Lung (tissue), 16 donors: ENCODE data around the gene SPATC1L. TPM values are rescaled to one million over a fixed set of nuclear protein-coding genes. Genes with fewer than 3 reads are reported as not detected.
A peak's percentile ranks its signal among the peaks of the same experiment; 100 is the strongest.

Experiments used
- ATAC-seq: fragments of 200-7000 bp; cut with Tn5 transposase; one replicate; pipeline ENCODE4 v1.9.1; 2020; ENCODE audit warnings: moderate number of reproducible peaks; ENCODE audit not compliant: insufficient read depth, low FRiP score
- DNase-seq, 3 donors: peaks; one replicate each; pipeline ENCODE4 v3.0.0-alpha.2; 2013 to 2017
- H3K27ac ChIP-seq, 2 donors: one replicate each; pipeline ENCODE4 v1.5.1; 2013; ENCODE audit warnings: mild to moderate bottlenecking in 2 of 2, moderate library complexity in 2 of 2, control low read depth in 1 of 2, inconsistent platforms in 1 of 2, low read depth in 1 of 2, low read length in 1 of 2
- H3K27me3 ChIP-seq, 3 donors: one replicate each; pipeline ENCODE4 v1.5.1; 2013; ENCODE audit warnings: low read length in 2 of 3; ENCODE audit not compliant: control insufficient read depth in 3 of 3, insufficient read depth in 3 of 3
- H3K36me3 ChIP-seq, 4 donors: one replicate each; pipeline ENCODE4 v1.5.1; 2013; ENCODE audit warnings: low read length in 4 of 4, mild to moderate bottlenecking in 1 of 4, moderate library complexity in 1 of 4; ENCODE audit not compliant: control insufficient read depth in 4 of 4, insufficient read depth in 4 of 4
- H3K4me1 ChIP-seq, 5 donors: one replicate each; pipeline ENCODE4 v1.5.1; 2013; ENCODE audit warnings: low read length in 5 of 5, mild to moderate bottlenecking in 2 of 5, moderate library complexity in 1 of 5; ENCODE audit not compliant: control insufficient read depth in 5 of 5, insufficient read depth in 5 of 5
- H3K4me3 ChIP-seq: one replicate; pipeline ENCODE4 v1.5.1; 2013; ENCODE audit warnings: mild to moderate bottlenecking, control low read depth, moderate library complexity
- H3K9ac ChIP-seq, 2 donors: one replicate each; pipeline ENCODE4 v1.5.1; 2013; ENCODE audit warnings: low read length in 2 of 2, control low read depth in 1 of 2; ENCODE audit not compliant: insufficient read depth in 1 of 2
- H3K9me3 ChIP-seq, 4 donors: one replicate each; pipeline ENCODE4 v1.5.1; 2013; ENCODE audit warnings: low read length in 3 of 4, mild to moderate bottlenecking in 1 of 4, moderate library complexity in 1 of 4; ENCODE audit not compliant: control insufficient read depth in 4 of 4, insufficient read depth in 3 of 4
- CTCF ChIP-seq: IDR thresholded peaks from 2 replicates; pipeline ENCODE4 v1.5.1; 2012; ENCODE audit warnings: mild to moderate bottlenecking; ENCODE audit errors: control extremely low read depth, extremely low read depth
- WGBS, 2 donors: extraction: QIAGEN DNeasy Blood & Tissue Kit; methylation state at CpG; one replicate each; pipeline ENCODE4 v1.1.7; 2013; 5-methylcytosine and 5-hydroxymethylcytosine counted together
- long read RNA-seq, 5 donors: transcript quantifications; one replicate each; lab custom pipeline, GENCODE V29; 2026
- polyA plus RNA-seq, 2 donors: library from polyadenylated mRNA; stranded (reverse); fragments of 200-250 nt; gene quantifications; one replicate each; pipeline ENCODE4 v1.2.1, GENCODE V29; 2013
- total RNA-seq, 2 donors: library from RNA; depleted of rRNA in 1 of 2; stranded (reverse); fragments of >200 nt in 1 of 2; gene quantifications; one replicate each; pipeline ENCODE4 v1.2.1, GENCODE V29; 2014 to 2021
- donor health status: control.
- donor health status: control.
- donor health status: Bipolar disorder and iron deficiency.
- donor health status: healthy.
- donor health status: DM: yes; HTN: yes; CAD: no.

The SPATC1L gene
- 10 to 100 TPM; 10.6 to 15.6 TPM for total RNA-seq
- 10 to 100 TPM in 1 of 2 donors, 1 to 10 TPM in 1; 6.6 to 11.3 TPM for polyA plus RNA-seq
- long read RNA-seq, donor 1, transcript SPATC1L-202 (4 exons, 1,182 nt), result major isoform, 9 of 9 reads
- long read RNA-seq, donor 1, partial matches to known transcripts, result 0 of 9 reads
- long read RNA-seq, donor 1, other reads (novel, unspliced or antisense), result 0 of 9 reads
- long read RNA-seq, donor 2, partial matches to known transcripts, result 0 of 3 reads
- long read RNA-seq, donor 2, other reads (novel, unspliced or antisense), result 0 of 3 reads
- long read RNA-seq, donor 3, transcript SPATC1L-202 (4 exons, 1,182 nt), result major isoform, 7 of 7 reads
- long read RNA-seq, donor 3, partial matches to known transcripts, result 0 of 7 reads
- long read RNA-seq, donor 3, other reads (novel, unspliced or antisense), result 0 of 7 reads
- long read RNA-seq, donor 4, transcript SPATC1L-202 (4 exons, 1,182 nt), result major isoform, 6 of 6 reads
- long read RNA-seq, donor 4, partial matches to known transcripts, result 0 of 6 reads
- long read RNA-seq, donor 4, other reads (novel, unspliced or antisense), result 0 of 6 reads
- long read RNA-seq, donor 5, transcript SPATC1L-202 (4 exons, 1,182 nt), result major isoform, 14 of 14 reads
- long read RNA-seq, donor 5, partial matches to known transcripts, result 0 of 14 reads
- long read RNA-seq, donor 5, other reads (novel, unspliced or antisense), result 0 of 14 reads

DNA sequence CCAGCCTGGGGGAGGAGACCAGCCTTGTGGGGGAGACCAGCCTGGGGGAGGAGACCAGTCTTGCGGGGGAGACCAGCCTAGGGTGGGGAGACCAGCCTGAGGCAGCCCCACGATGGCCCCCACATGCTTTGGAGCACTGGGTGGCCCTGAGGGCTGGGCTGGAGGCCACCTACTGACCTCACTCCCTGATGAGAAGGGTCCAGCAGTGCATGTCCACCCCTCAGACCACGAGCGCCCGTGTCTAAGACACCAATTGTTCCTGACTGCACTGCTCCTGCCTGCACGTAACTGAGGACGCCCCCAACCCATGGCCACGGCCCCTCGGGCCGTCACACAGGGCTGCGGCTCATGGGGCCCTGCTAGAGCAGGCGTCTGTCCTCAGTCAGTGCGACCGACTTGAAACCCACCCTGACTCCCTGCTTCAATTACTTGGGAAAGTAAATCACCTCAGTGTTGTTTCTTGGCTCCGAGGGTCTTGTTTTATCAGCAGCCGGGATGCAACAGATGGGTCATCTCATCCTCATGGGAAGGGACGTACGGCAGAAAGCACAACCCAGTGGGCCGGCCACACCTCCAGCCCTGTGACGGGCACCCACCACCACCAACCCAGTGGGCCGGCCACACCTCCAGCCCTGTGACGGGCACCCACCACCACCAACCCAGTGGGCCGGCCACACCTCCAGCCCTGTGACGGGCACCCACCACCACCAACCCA lies at the start of gene SPATC1L:
TSS of gene SPATC1L (minus strand) at position 550 of the 715 bp plus-strand sequence. CDS start 1,643 bp downstream, outside the sequence.
- no peaks in the 10 kb centered on the region for H3K27me3 ChIP-seq
- peak within 1 kb of the TSS; percentile 59 for H3K4me3 ChIP-seq
- peak; percentile 73 for ATAC-seq
- H3K27ac ChIP-seq, result peak within 1 kb of the TSS; percentile 68 to 89
- peak within 1 kb of the TSS; percentile 31 to 93 for H3K9ac ChIP-seq
- H3K36me3 ChIP-seq, result peaks cover 0 to 3% (median under 1%) of the 10 kb centered on the region in 4 donors
- 1 to 4% methylated on average over 20 to 21 of the region's 24 CpGs for WGBS, 2 donors
- DNase-seq, result peak; percentile 89 to 98 (median 96)
- no peaks in the 10 kb centered on the region for H3K9me3 ChIP-seq
- TF ChIP-seq CTCF, result no peak
- H3K4me1 ChIP-seq, result peaks cover 0 to 10% (median 7%) of the 10 kb centered on the region in 5 donors

- WGBS, 2 donors, result 88 to 96% methylated on average over 6 of the region's 6 CpGs
- peaks cover 5 to 20% (median 10%) of the 10 kb centered on the region in 4 donors for H3K36me3 ChIP-seq
- no peak overlapping the region for H3K4me3 ChIP-seq
- H3K4me1 ChIP-seq, result peaks cover 0 to 21% (median 9%) of the 10 kb centered on the region in 5 donors
- no peak for DNase-seq
- no peak overlapping the region for H3K9ac ChIP-seq
- no peak for ATAC-seq
- peak overlapping the region in 1 of 2 donors; percentile 9 for H3K27ac ChIP-seq
- peaks cover 0 to 2% (median 0%) of the 10 kb centered on the region in 4 donors for H3K9me3 ChIP-seq
- H3K27me3 ChIP-seq, result no peaks in the 10 kb centered on the region
- no peak for TF ChIP-seq CTCF
Measured at GRCh38 chr21:46229923-46230260, 45.6 kb upstream of the SPATC1L start.

DNA sequence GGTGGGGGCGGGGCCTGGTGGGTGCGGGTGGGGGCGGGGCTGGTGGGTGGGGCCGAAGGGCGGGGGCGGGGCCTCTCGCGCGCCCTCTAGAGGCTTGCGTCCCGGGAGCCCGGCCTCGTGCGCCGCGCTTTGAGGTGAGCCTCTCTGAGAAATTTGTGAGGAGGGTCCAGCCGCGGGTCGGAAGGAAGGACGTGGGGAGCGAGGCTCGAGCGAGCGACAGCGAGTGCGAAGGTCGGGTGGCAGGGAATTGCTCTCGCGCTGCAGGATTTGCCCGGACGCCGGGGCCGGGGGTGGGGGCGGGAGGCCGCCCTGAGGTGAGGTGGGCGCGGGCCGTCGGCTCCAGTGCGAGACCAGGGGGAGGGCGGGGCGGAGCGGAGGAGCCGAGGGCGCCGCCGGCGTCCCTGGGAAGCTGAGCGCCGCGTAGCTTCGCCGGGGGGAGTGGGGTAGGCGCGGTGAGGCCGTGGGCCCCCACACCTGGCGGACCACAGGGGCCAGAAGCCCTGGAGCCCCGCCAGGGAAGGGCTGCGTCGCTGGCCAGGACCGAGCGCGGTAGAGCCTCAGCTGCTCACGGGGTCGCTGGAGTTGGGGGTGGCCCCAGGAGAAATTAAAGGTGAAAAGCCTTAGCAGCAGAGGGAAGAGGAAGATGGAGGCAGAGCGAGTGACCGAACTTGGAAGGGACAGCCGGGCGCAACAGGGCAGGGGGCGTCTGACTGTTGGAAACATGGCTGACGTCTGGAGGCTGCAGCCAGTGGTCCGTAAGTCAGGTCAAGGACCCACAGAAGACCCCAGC lies 45.1 kb upstream of the SPATC1L start:
- Histone ChIP-seq H3K9ac (no peak overlapping the region), H3K27ac (peak overlapping the region in 1 of 2 donors; percentile 9)
- DNase-seq, result peak in 1 of 3 donors; percentile 11

More for the DNA sequence above, 45.1 kb upstream of the SPATC1L start:
- H3K36me3 ChIP-seq, result peaks cover 0 to 14% (median 5%) of the 10 kb centered on the region in 4 donors
- H3K9me3 ChIP-seq, result peaks cover 0 to 2% (median 0%) of the 10 kb centered on the region in 4 donors
- peak; percentile 57 for ATAC-seq
- H3K4me1 ChIP-seq, result peaks cover 0 to 23% (median 9%) of the 10 kb centered on the region in 5 donors
- 1 to 2% methylated on average over 58 to 71 of the region's 72 CpGs for whole genome bisulfite sequencing, 2 donors
- no peaks in the 10 kb centered on the region for H3K27me3 ChIP-seq
- no peak for TF ChIP-seq CTCF
- peak overlapping the region; percentile 39 for H3K4me3 ChIP-seq
